Effector CD4-positive, alpha-beta T cell (primary cell): ENCODE data around the gene SRSF3.

ENCODE experiments used
- DNase-seq: peaks from one replicate; pipeline ENCODE4 v3.0.0-alpha.2; 2020

Gene SRSF3

GRCh38 chr6:36624461-36625157 is 30.4 kb downstream of the SRSF3 start:
- DNase-seq = no peak

GRCh38 chr6:36625158-36625919 is 31.2 kb downstream of the SRSF3 start:
- no peak for DNase-seq

- no peak for DNase-seq
Observed at GRCh38 chr6:36626636-36627035, 32.5 kb downstream of the SRSF3 start.

GRCh38 chr6:36627141-36627540 is 33.0 kb downstream of the SRSF3 start:
- no peak for DNase-seq

GRCh38 chr6:36627801-36628246 is 33.7 kb downstream of the SRSF3 start:
- no peak for DNase-seq

- no peak for DNase-seq
Observed at GRCh38 chr6:36629784-36630183, 35.6 kb downstream of the SRSF3 start.

GRCh38 chr6:36631326-36632011 is 37.3 kb downstream of the SRSF3 start:
- no peak for DNase-seq

GRCh38 chr6:36633370-36633769 is 39.2 kb downstream of the SRSF3 start:
- no peak for DNase-seq

- DNase-seq = no peak
Observed at GRCh38 chr6:36633915-36634314, 39.8 kb downstream of the SRSF3 start.

GRCh38 chr6:36634317-36635108 is 40.4 kb downstream of the SRSF3 start:
- DNase-seq = no peak

- no peak for DNase-seq
Observed at GRCh38 chr6:36636283-36636682, 42.1 kb downstream of the SRSF3 start.

- no peak for DNase-seq
Observed at GRCh38 chr6:36636687-36637418, 42.7 kb downstream of the SRSF3 start.

- no peak for DNase-seq
Observed at GRCh38 chr6:36638579-36638978, 44.4 kb downstream of the SRSF3 start.

GRCh38 chr6:36639171-36639808 is 45.1 kb downstream of the SRSF3 start:
- DNase-seq = no peak

- no peak for DNase-seq
Observed at GRCh38 chr6:36641543-36641942, 47.4 kb downstream of the SRSF3 start.

- DNase-seq = no peak
Observed at GRCh38 chr6:36642913-36643817, 49.0 kb downstream of the SRSF3 start.

GRCh38 chr6:36643977-36644376 is 49.8 kb downstream of the SRSF3 start:
- no peak for DNase-seq

- DNase-seq = no peak
Observed at GRCh38 chr6:36649086-36649485, 54.9 kb downstream of the SRSF3 start.

GRCh38 chr6:36649701-36650484 is 55.7 kb downstream of the SRSF3 start:
- DNase-seq = no peak
